ENCODE data around the gene PPP6R2.

DNA sequence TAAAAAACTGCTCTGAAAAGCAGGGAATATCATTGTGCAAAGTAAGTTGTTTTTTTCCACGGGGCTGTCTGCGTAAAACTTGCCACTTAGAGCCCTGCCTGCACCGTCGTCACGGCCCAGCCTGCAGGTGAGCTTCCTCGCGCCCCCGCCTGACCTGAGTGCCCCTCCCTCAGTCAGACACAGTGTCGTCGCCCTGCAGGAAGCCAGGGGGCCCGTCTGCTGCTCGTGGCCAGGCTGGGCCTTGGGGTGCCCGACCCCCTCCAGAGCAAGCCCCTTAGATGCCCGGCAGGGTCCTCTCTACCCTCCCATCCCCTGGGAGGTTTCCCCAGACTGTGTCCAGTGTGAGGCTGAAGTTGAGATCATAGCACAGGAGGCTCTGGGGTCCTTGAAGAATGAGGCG, 100.1 kb downstream of the PPP6R2 start:
- no peak for TF ChIP-seq POLR2A (IDR thresholded peaks at IDR 0.05; ENCODE audit: low read depth, low read length)
- TF ChIP-seq PAX5 (IDR thresholded peaks at IDR 0.05; ENCODE audit: insufficient read depth, low read length, severe bottlenecking) = no peak
- no peak for TF ChIP-seq POLR2AphosphoS5 (IDR thresholded peaks at IDR 0.05; ENCODE audit: low read depth, low read length)
- TF ChIP-seq TAF1 (IDR thresholded peaks at IDR 0.05; ENCODE audit: low read depth, low read length) = no peak
- no peak for TF ChIP-seq SPI1 (IDR thresholded peaks at IDR 0.05; ENCODE audit: low read depth, low read length)
- no peak for TF ChIP-seq POU2F2 (IDR thresholded peaks at IDR 0.05; ENCODE audit: low read depth, low read length)

All from GM12891 (cell line).